Measurements from ENCODE around the gene TLE5.
"Not testable (repeated sequence)": the region's sequence is repeated elsewhere in the genome, so short reads cannot be mapped to it uniquely, and the experiment has no call there.

TLE5 gene

GRCh38 chr19:3020321-3020960 is 41.9 kb downstream of the TLE5 start:
- DNase-seq, result no peak

GRCh38 chr19:3019211-3019854 is 43.0 kb downstream of the TLE5 start:
- no peak for DNase-seq

- DNase-seq, result no peak
These were observed 44.4 kb downstream of the TLE5 start for GRCh38 chr19:3017923-3018322.

GRCh38 chr19:3015126-3016057 is 46.9 kb downstream of the TLE5 start:
- DNase-seq, result no peak

GRCh38 chr19:3014135-3014534 is 48.2 kb downstream of the TLE5 start:
- no peak for DNase-seq

GRCh38 chr19:3013263-3013725 is 49.0 kb downstream of the TLE5 start:
- no peak for DNase-seq

GRCh38 chr19:3012621-3013262 is 49.6 kb downstream of the TLE5 start:
- no peak for DNase-seq

- DNase-seq, result not testable (repeated sequence)
These were observed 50.2 kb downstream of the TLE5 start for GRCh38 chr19:3012059-3012458.

- no peak for DNase-seq
These were observed 51.4 kb downstream of the TLE5 start for GRCh38 chr19:3010871-3011270.

- no peak for DNase-seq
These were observed 53.3 kb downstream of the TLE5 start for GRCh38 chr19:3008994-3009393.

GRCh38 chr19:3007975-3008374 is 54.3 kb downstream of the TLE5 start:
- DNase-seq, result no peak

- DNase-seq, result no peak
These were observed 56.1 kb downstream of the TLE5 start for GRCh38 chr19:3006075-3006767.

GRCh38 chr19:3005345-3005744 is 57.0 kb downstream of the TLE5 start:
- no peak for DNase-seq

GRCh38 chr19:3004522-3004921 is 57.8 kb downstream of the TLE5 start:
- DNase-seq, result no peak

GRCh38 chr19:3003046-3003445 is 59.2 kb downstream of the TLE5 start:
- DNase-seq, result no peak

Measured in NCI-H774 (cell line).